ENCODE measurements around the gene PRDX5.

PRDX5 gene

DNA sequence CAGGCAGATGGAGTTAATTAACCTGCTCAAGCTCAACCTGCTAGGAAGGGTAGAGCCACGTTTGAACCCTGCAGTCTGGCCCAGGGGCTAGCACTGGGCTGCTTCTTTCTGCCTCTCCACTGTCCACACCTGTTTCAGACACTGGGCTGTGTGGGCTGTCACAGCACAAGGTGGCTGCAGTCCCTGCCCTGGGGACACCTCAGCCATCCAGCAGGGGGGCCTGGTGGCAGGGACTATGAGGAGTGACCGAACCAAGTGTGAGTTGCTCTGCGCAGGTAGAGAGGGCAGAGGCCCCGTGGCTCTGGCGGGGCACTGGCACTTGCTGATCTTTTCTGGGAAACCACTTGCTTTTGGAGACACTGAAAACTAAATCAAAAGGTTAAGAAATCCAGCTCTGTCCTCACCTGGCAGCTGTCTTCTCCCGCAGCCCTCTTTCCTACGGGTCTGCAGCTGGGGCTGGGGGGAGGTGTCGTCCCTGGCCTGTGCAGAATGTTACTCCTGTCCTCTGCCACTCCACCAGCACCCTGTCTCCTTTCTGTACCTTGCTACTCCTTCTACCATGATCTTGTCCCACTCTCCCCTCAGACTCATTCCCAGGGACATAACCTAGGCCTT is 39.2 kb upstream of the PRDX5 start:
- H3K4me3 ChIP-seq (ENCODE audit: low read length): no peak overlapping the region
- DNase-seq (ENCODE audit: low read depth): no peak
- TF ChIP-seq, protein P1, sequence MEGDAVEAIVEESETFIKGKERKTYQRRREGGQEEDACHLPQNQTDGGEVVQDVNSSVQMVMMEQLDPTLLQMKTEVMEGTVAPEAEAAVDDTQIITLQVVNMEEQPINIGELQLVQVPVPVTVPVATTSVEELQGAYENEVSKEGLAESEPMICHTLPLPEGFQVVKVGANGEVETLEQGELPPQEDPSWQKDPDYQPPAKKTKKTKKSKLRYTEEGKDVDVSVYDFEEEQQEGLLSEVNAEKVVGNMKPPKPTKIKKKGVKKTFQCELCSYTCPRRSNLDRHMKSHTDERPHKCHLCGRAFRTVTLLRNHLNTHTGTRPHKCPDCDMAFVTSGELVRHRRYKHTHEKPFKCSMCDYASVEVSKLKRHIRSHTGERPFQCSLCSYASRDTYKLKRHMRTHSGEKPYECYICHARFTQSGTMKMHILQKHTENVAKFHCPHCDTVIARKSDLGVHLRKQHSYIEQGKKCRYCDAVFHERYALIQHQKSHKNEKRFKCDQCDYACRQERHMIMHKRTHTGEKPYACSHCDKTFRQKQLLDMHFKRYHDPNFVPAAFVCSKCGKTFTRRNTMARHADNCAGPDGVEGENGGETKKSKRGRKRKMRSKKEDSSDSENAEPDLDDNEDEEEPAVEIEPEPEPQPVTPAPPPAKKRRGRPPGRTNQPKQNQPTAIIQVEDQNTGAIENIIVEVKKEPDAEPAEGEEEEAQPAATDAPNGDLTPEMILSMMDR (IDR thresholded peaks at IDR 0.05; ENCODE audit: insufficient read depth, low read depth, low read length, missing control alignments): no peak

GRCh38 chr11:64281957-64282770 is 35.8 kb upstream of the PRDX5 start:
- TF ChIP-seq, protein P1 (IDR thresholded peaks at IDR 0.05; ENCODE audit: insufficient read depth, low read depth, low read length, missing control alignments): no peak
- DNase-seq (ENCODE audit: low read depth): no peak
- H3K4me3 ChIP-seq (ENCODE audit: low read length): no peak overlapping the region

DNA sequence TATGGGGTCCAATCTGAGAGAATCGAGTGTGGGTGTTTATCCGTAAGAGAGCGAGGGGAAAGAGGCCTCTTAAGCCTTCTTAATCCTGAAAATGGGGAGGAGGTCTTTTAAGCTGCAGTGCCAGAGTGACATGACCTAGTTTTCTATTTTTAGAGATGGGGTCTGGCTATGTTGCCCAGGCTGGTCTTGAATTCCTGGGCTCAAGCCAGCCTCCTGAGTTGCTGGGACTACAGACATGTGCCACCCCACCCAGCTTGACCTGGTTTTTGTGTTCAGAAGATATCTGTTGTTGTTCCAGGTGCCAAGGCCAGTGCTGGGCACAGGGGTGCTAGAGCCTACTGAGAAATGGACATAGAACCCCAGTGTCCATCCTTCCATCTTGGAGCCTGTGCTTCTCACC is 34.8 kb upstream of the PRDX5 start:
- H3K4me3 ChIP-seq (ENCODE audit: low read length): no peak overlapping the region
- DNase-seq (ENCODE audit: low read depth): no peak
- TF ChIP-seq, protein P1 (IDR thresholded peaks at IDR 0.05; ENCODE audit: insufficient read depth, low read depth, low read length, missing control alignments): no peak

GRCh38 chr11:64284048-64284961 is 33.6 kb upstream of the PRDX5 start, which contains the start of gene BAD:
TSS of gene BAD (minus strand) at chr11:64284665. CDS start at chr11:64284368, 297 bp downstream.
- peak within 1 kb of the TSS; percentile 70 for H3K4me3 ChIP-seq (ENCODE audit: low read length)
- TF ChIP-seq, protein P1 (IDR thresholded peaks at IDR 0.05; ENCODE audit: insufficient read depth, low read depth, low read length, missing control alignments): no peak

DNA sequence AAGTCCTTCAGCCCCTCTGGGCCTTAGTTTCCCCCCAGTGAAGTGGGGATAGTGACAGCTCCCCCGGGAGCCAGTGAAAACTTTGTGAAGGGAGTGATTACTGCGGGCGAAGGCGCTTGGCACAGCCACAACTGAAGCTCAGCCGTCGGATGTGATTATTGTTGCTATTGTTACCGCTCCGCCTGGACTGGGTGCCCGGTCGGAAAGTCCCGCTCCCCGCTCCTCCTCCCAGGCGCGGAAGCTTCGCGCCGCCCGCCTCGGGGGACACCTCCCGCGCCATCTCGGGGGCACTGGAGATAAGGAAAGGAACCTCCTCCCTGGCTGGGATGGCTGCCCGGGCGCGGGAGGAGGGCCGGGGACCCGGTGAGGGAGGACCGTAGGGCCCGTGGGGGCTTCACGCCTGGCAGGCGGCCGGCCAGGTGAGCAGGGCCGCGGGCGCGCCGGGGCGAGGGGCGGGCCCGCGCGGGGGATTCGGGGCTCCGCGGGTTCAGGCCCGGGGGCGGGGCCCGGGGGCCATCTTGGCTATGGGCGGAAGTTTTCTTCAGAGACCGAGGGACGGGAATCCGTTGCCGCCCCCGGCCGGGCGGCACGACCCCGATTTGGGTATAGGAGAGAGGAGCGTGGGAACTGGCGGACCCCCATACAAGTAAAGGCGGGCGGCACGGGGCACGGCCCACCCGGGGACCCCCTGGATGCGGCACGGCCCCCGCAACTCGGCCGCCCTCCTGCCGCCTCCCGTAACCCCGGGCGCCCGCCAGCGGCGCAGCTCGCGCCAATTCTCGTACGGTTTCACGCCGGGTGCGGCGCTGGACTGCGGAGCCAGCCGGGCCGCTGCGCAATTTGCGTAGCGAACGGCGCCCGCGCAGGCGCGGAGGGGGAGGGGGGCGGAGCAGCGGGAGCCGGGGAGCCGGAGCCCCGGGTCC is 32.7 kb upstream of the PRDX5 start, which contains the start of gene GPR137:
Gene GPR137, plus strand, starts transcription at position 887 of the 923 bp plus-strand sequence. CDS start 677 bp downstream, outside the sequence.
- H3K4me3 ChIP-seq (ENCODE audit: low read length): peak within 1 kb of the TSS; percentile 70
- TF ChIP-seq, protein P1 (IDR thresholded peaks at IDR 0.05; ENCODE audit: insufficient read depth, low read depth, low read length, missing control alignments): no peak
- peak; percentile 79 for DNase-seq (ENCODE audit: low read depth)

More at GRCh38 chr11:64284048-64284961, 33.6 kb upstream of the PRDX5 start, which contains the start of gene BAD:
- DNase-seq (ENCODE audit: low read depth): peak; percentile 95

All from epithelial cell of esophagus (primary cell).